MCF 10A (cell line): Measurements from ENCODE around the gene FCHSD2. TPM values are rescaled to one million over a fixed set of nuclear protein-coding genes. Genes with fewer than 3 reads are reported as not detected.

Source experiments
- BruUV-seq: library from RNA; stranded (reverse); fragments of 400-500 nt; replicated peaks from 2 replicates; lab custom pipeline; 2021; lab: Mats Ljungman, UMichigan
- CTCF ChIA-PET: fragments of 300-600 bp; sonication (Branson Sonifier 250); formaldehyde crosslinking; extraction: SDS; loops from one replicate; lab custom pipeline; 2021; ENCODE audit warnings: antibody characterized with exemption, inconsistent platforms; lab: Yijun Ruan, JAX
- POLR2A ChIA-PET: fragments of 300-600, 350-650 bp; sonication (Branson Sonifier 250); formaldehyde crosslinking; extraction: SDS; loops from one replicate; lab custom pipeline; 2020; ENCODE audit warnings: antibody characterized with exemption, inconsistent platforms; lab: Yijun Ruan, JAX
- DNase-seq: peaks from one replicate; pipeline ENCODE4 v3.0.0-alpha.2; 2018; ENCODE audit not compliant: unreplicated experiment
- H3K27ac Mint-ChIP-seq: one replicate; pipeline ENCODE4 v1.8.0; 2022; ENCODE audit warnings: mild to moderate bottlenecking, low read depth, mixed read lengths; ENCODE audit not compliant: unreplicated experiment
- H3K27me3 Mint-ChIP-seq: one replicate; pipeline ENCODE4 v1.8.0; 2022; ENCODE audit warnings: mixed read lengths; ENCODE audit not compliant: insufficient read depth, unreplicated experiment
- H3K36me3 Mint-ChIP-seq: one replicate; pipeline ENCODE4 v1.8.0; 2022; ENCODE audit warnings: mild to moderate bottlenecking, moderate library complexity, mixed read lengths; ENCODE audit not compliant: insufficient read depth, unreplicated experiment
- H3K4me1 Mint-ChIP-seq: one replicate; pipeline ENCODE4 v1.8.0; 2022; ENCODE audit warnings: mixed read lengths; ENCODE audit not compliant: insufficient read depth, unreplicated experiment
- H3K4me3 Mint-ChIP-seq: one replicate; pipeline ENCODE4 v1.8.0; 2022; ENCODE audit warnings: mild to moderate bottlenecking, moderate library complexity, mixed read lengths; ENCODE audit not compliant: unreplicated experiment
- H3K9me3 Mint-ChIP-seq: one replicate; pipeline ENCODE4 v1.8.0; 2022; ENCODE audit warnings: mixed read lengths; ENCODE audit not compliant: unreplicated experiment
- CTCF ChIP-seq: fragments of 200-600 bp; IDR thresholded peaks from one replicate; pipeline ENCODE4 v1.8.0; 2022; ENCODE audit warnings: antibody characterized with exemption, mild to moderate bottlenecking; ENCODE audit not compliant: unreplicated experiment
- intact Hi-C: fragments of 100-400 bp; cut with micrococcal nuclease; formaldehyde crosslinking; loops from 2 replicates; pipeline ENCODE4 v1.14.1; 2022
- total RNA-seq: library from RNA; stranded (reverse); gene quantifications from 2 replicates; pipeline ENCODE4 v1.2.3, GENCODE V29; 2022

Gene FCHSD2
- total RNA-seq, 1 experiment from 2014 or later, result 12.8 TPM

GRCh38 chr11:72820439-72821139, 321.5 kb downstream of the FCHSD2 start:
- no peak for DNase-seq
- peaks cover under 1% of the 10 kb centered on the region for H3K4me1 Mint-ChIP-seq
- no peak overlapping the region for H3K4me3 Mint-ChIP-seq
- no peak for TF ChIP-seq CTCF
- no peaks in the 10 kb centered on the region for H3K9me3 Mint-ChIP-seq
- H3K27ac Mint-ChIP-seq, result no peak overlapping the region
- H3K36me3 Mint-ChIP-seq, result peaks cover 22% of the 10 kb centered on the region
- intact Hi-C loops, result no loop called here
- H3K27me3 Mint-ChIP-seq, result no peaks in the 10 kb centered on the region
- CTCF ChIA-PET, result interaction anchor here (0.6 kb wide), 2 partner anchors 367 to 797 kb away, joined by 3 to 5 read pairs; no protein-coding TSS in a partner anchor
- no TSS peak for BruUV-seq
- POLR2A ChIA-PET, result interaction anchor here (1.2 kb wide), 1 partner anchor 8 kb away, joined by 3 read pairs; no protein-coding TSS in a partner anchor

- Mint-ChIP-seq H3K27me3 (no peaks in the 10 kb centered on the region), H3K4me3 (no peak overlapping the region), H3K36me3 (peaks cover 13% of the 10 kb centered on the region), H3K27ac (no peak overlapping the region), H3K4me1 (peaks cover 4% of the 10 kb centered on the region), H3K9me3 (no peaks in the 10 kb centered on the region)
- intact Hi-C loops, result no loop called here
- no peak for DNase-seq
- ChIA-PET CTCF (interaction anchor here (0.6 to 1.8 kb wide), 6 partner anchors 12 to 1533 kb away, joined by 3 to 6 read pairs (median 4); partner anchors contain the start of gene STARD10), POLR2A (interaction anchor here (0.5 to 1.0 kb wide), 2 partner anchors 10 to 12 kb away, joined by 3 to 4 read pairs; no protein-coding TSS in a partner anchor)
- no peak for TF ChIP-seq CTCF
- BruUV-seq, result no TSS peak
These were observed 323.1 kb downstream of the FCHSD2 start for GRCh38 chr11:72818971-72819370.

- no peak for TF ChIP-seq CTCF
- Mint-ChIP-seq H3K4me1 (peaks cover 14% of the 10 kb centered on the region), H3K4me3 (no peak overlapping the region), H3K27me3 (no peaks in the 10 kb centered on the region), H3K9me3 (no peaks in the 10 kb centered on the region), H3K36me3 (peaks cover 14% of the 10 kb centered on the region), H3K27ac (no peak overlapping the region)
- no TSS peak for BruUV-seq
- ChIA-PET POLR2A (interaction anchor here (1.0 kb wide), 1 partner anchor 13 kb away, joined by 3 read pairs; no protein-coding TSS in a partner anchor), CTCF (interaction anchor here (1.1 to 1.8 kb wide), 4 partner anchors 13 to 361 kb away, joined by 3 to 6 read pairs (median 4); no protein-coding TSS in a partner anchor)
- intact Hi-C loops, result no loop called here
- DNase-seq, result no peak
These were observed 324.2 kb downstream of the FCHSD2 start for GRCh38 chr11:72817966-72818365.

- TF ChIP-seq CTCF, result no peak
- CTCF ChIA-PET, result interaction anchor here (0.7 to 2.0 kb wide), 5 partner anchors 15 to 367 kb away, joined by 3 to 7 read pairs (median 5); partner anchors contain the start of gene STARD10
- no TSS peak for BruUV-seq
These were observed 325.6 kb downstream of the FCHSD2 start for GRCh38 chr11:72816404-72816990.

More at GRCh38 chr11:72816404-72816990, 325.6 kb downstream of the FCHSD2 start:
- no peaks in the 10 kb centered on the region for H3K9me3 Mint-ChIP-seq
- H3K4me3 Mint-ChIP-seq, result no peak overlapping the region
- H3K4me1 Mint-ChIP-seq, result peaks cover 20% of the 10 kb centered on the region
- POLR2A ChIA-PET, result interaction anchor here (1.3 to 3.1 kb wide), 2 partner anchors 23 to 91 kb away, joined by 3 to 14 read pairs; partner anchors contain the start of gene STARD10
- intact Hi-C loops, result no loop called here
- H3K27ac Mint-ChIP-seq, result no peak overlapping the region
- no peaks in the 10 kb centered on the region for H3K27me3 Mint-ChIP-seq
- peaks cover 19% of the 10 kb centered on the region for H3K36me3 Mint-ChIP-seq
- no peak for DNase-seq
